Measurements from ENCODE around the gene PTGR1. TPM values are rescaled to one million over a fixed set of nuclear protein-coding genes. Genes with fewer than 3 reads are reported as not detected.

PTGR1 gene
- total RNA-seq, 4 donors from 2014 or later, result 2.6 to 90.0 (median 51.6) TPM

DNA sequence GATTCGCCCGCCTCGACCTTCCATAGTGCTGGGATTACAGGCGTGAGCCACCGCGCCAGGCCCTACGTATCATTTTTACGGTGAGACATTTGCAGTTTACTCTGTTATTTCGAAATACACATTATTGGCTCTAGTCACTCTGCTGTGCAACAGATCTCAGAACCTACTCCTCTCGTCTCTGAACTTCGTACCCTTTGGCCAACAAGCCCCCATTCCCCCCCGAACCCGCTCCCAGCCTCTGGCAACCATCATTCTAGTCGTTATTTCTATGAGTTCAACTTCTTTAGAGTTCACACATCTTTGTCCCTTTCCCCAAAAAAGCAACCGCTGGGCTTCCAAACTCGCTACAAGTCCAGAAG, 735 bp downstream of the PTGR1 start:
- 0 to 4% methylated on average over 9 to 16 of the region's 16 CpGs for WGBS, 2 donors (ENCODE audit: low coverage in 1 of 2)
- TF ChIP-seq EP300 (IDR thresholded peaks at IDR 0.05; ENCODE audit: low read depth), result no peak
- TF ChIP-seq POLR2AphosphoS5 (IDR thresholded peaks at IDR 0.05), result peak in 1 of 3 donors; percentile 6
- no peak for TF ChIP-seq POLR2A (IDR thresholded peaks at IDR 0.05)
- in situ Hi-C loops (cut with MboI; ENCODE audit: low pct_ligation_motif_present in 1 of 4, low pct_unique_long_range_greater_than_20kb in 1 of 4, low sequenced_read_pairs in 3 of 4), result loop anchor here in 1 of 4 donors (10.0 kb wide), 1 partner anchor 86 kb away; no protein-coding TSS in a partner anchor
- peak overlapping the region; percentile 89 to 94 (median 91) for H3K27ac ChIP-seq
- peaks cover 0 to 5% (median 5%) of the 10 kb centered on the region in 4 donors for H3K4me1 ChIP-seq
- intact Hi-C loops (cut with DNase I; ENCODE audit: low total_unique reads), result loop anchor here (10.0 kb wide), 1 partner anchor 476 kb away; no protein-coding TSS in a partner anchor
- peaks cover 0 to 9% (median 2%) of the 10 kb centered on the region in 4 donors for H3K36me3 ChIP-seq
- H3K27me3 ChIP-seq, result no peaks in the 10 kb centered on the region
- H3K9me3 ChIP-seq, result no peaks in the 10 kb centered on the region
- H3K4me3 ChIP-seq, result peak overlapping the region; percentile 47 to 78 (median 77)
- peak; percentile 55 for DNase-seq

DNA sequence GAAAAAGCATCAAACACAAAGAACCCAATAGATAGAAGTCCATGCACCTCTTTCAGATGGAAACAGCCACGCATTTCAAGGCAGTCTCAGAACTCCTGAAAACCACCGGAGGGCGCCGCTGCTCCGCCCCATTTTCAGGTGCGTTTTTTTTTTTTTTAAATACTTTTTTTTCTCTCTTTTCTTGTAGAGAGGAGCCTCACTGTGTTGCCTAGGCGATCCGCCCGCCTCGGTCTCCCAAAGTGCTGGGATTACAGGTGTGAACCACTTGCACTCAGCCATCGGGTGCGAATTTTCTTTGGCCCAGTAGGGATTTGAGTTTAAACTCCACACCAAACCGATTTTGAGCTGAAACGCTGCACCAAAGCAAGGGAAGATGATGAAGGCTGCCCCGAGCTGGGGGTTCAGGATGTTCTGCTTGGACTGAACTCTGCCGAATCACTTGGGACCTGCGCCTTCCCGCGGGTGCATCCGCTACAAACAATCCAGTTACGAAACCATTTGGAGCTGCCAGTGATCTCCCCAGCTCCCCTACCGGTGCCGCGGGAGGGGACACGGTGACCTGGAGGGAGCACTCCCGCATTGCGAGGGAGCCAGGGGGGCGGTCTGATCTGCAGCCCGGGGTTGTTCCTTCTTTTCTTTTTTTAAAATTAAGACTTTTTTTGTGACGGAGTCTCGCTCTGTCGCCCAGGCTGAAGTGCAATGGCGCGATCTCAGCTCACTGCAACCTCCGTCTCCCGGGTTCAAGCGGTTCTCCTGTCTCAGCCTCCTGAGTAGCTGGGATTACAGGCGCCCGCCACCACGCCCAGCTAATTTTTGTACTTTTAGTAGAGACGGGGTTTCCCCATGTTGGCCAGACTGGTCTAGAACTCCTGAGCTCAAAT, 1.4 kb downstream of the PTGR1 start:
- TF ChIP-seq POLR2AphosphoS5 (IDR thresholded peaks at IDR 0.05), result peak in 1 of 3 donors; percentile 5
- TF ChIP-seq EP300 (IDR thresholded peaks at IDR 0.05; ENCODE audit: low read depth), result no peak
- TF ChIP-seq, protein P1, sequence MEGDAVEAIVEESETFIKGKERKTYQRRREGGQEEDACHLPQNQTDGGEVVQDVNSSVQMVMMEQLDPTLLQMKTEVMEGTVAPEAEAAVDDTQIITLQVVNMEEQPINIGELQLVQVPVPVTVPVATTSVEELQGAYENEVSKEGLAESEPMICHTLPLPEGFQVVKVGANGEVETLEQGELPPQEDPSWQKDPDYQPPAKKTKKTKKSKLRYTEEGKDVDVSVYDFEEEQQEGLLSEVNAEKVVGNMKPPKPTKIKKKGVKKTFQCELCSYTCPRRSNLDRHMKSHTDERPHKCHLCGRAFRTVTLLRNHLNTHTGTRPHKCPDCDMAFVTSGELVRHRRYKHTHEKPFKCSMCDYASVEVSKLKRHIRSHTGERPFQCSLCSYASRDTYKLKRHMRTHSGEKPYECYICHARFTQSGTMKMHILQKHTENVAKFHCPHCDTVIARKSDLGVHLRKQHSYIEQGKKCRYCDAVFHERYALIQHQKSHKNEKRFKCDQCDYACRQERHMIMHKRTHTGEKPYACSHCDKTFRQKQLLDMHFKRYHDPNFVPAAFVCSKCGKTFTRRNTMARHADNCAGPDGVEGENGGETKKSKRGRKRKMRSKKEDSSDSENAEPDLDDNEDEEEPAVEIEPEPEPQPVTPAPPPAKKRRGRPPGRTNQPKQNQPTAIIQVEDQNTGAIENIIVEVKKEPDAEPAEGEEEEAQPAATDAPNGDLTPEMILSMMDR (IDR thresholded peaks at IDR 0.05), result peak; percentile 64 to 72 (median 71)
- TF ChIP-seq POLR2A (IDR thresholded peaks at IDR 0.05), result no peak
- Histone ChIP-seq H3K4me1 (peaks cover 0 to 5% (median 5%) of the 10 kb centered on the region in 4 donors), H3K9me3 (no peaks in the 10 kb centered on the region), H3K27ac (peak overlapping the region; percentile 89 to 94 (median 91)), H3K27me3 (no peaks in the 10 kb centered on the region), H3K36me3 (peaks cover 0 to 15% (median 2%) of the 10 kb centered on the region in 4 donors), H3K4me3 (peak overlapping the region; percentile 47 to 78 (median 77))
- intact Hi-C loops (cut with DNase I; ENCODE audit: low total_unique reads) (loop anchor here (10.0 kb wide), 1 partner anchor 477 kb away; no protein-coding TSS in a partner anchor), in situ Hi-C loops (cut with MboI; ENCODE audit: low pct_ligation_motif_present in 1 of 4, low pct_unique_long_range_greater_than_20kb in 1 of 4, low sequenced_read_pairs in 3 of 4) (loop anchor here in 1 of 4 donors (10.0 kb wide), 1 partner anchor 87 kb away; no protein-coding TSS in a partner anchor)
- 0% methylated on average over 1 to 40 of the region's 41 CpGs for WGBS, 2 donors (ENCODE audit: low coverage in 1 of 2)
- peak; percentile 71 for DNase-seq

DNA sequence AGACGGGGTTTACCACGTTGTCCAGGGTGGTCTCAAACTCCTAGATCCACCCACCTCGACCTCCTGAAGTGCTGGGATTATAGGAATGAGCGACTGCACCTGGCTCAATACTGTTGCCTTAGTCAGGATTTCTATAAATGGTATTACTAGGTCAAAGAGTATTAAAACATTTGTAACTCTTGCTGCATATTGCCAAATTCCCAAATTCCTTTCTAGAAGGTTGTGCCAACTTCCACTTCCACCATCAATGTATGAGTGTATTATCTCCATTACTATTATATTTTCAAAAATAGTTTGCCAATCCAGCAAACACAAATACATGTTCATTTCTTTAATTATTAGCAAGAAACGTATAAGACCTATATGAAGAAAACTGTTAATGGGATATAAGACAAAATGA, 10.6 kb downstream of the PTGR1 start:
- H3K4me3 ChIP-seq, result no peak overlapping the region
- no peak for DNase-seq
- WGBS, 2 donors (ENCODE audit: low coverage in 1 of 2), result 78 to 79% methylated on average over 4 to 5 of the region's 5 CpGs
- no peaks in the 10 kb centered on the region for H3K4me1 ChIP-seq
- H3K27ac ChIP-seq, result no peak overlapping the region
- no peak for TF ChIP-seq POLR2A (IDR thresholded peaks at IDR 0.05)
- no peak for TF ChIP-seq EP300 (IDR thresholded peaks at IDR 0.05; ENCODE audit: low read depth)
- TF ChIP-seq, protein P1 (IDR thresholded peaks at IDR 0.05), result no peak
- TF ChIP-seq POLR2AphosphoS5 (IDR thresholded peaks at IDR 0.05), result no peak
- no peaks in the 10 kb centered on the region for H3K9me3 ChIP-seq
- H3K27me3 ChIP-seq, result no peaks in the 10 kb centered on the region
- intact Hi-C loops (cut with DNase I; ENCODE audit: low total_unique reads), result loop anchor here (5.0 kb wide), 1 partner anchor 1212 kb away; no protein-coding TSS in a partner anchor
- peaks cover 0 to 40% (median 13%) of the 10 kb centered on the region in 4 donors for H3K36me3 ChIP-seq
- in situ Hi-C loops (cut with MboI; ENCODE audit: low pct_ligation_motif_present in 1 of 4, low pct_unique_long_range_greater_than_20kb in 1 of 4, low sequenced_read_pairs in 3 of 4), result no loop called here

DNA sequence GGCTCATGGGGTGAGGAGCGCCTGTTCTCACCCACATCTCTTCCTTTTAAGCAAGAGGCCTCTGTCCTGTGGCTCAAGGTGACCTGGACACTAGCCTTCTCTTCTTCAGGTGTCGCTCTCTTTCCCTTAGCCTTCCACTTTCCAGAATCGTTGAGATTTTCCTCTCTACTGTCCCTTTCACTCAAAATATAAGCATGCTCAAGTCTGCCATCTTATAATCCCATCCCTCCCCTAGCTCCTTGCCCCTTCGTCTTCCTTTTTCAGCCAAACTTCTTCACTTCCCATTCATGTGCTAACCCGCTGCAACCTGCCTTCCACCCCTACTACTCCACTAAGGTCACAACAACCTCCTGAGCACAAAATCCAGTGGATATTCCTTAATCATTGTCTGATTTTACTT, 13.1 kb downstream of the PTGR1 start:
- WGBS, 2 donors (ENCODE audit: low coverage in 1 of 2), result 88 to 92% methylated on average over 5 of the region's 5 CpGs
- in situ Hi-C loops (cut with MboI; ENCODE audit: low pct_ligation_motif_present in 1 of 4, low pct_unique_long_range_greater_than_20kb in 1 of 4, low sequenced_read_pairs in 3 of 4) (no loop called here), intact Hi-C loops (cut with DNase I; ENCODE audit: low total_unique reads) (loop anchor here (5.0 kb wide), 1 partner anchor 1209 kb away; no protein-coding TSS in a partner anchor)
- no peak for TF ChIP-seq EP300 (IDR thresholded peaks at IDR 0.05; ENCODE audit: low read depth)
- no peak for TF ChIP-seq POLR2AphosphoS5 (IDR thresholded peaks at IDR 0.05)
- TF ChIP-seq POLR2A (IDR thresholded peaks at IDR 0.05), result no peak
- TF ChIP-seq, protein P1 (IDR thresholded peaks at IDR 0.05), result no peak
- Histone ChIP-seq H3K4me1 (no peaks in the 10 kb centered on the region), H3K27ac (no peak overlapping the region), H3K27me3 (no peaks in the 10 kb centered on the region), H3K4me3 (no peak overlapping the region), H3K36me3 (peaks cover 0 to 58% (median 10%) of the 10 kb centered on the region in 4 donors), H3K9me3 (no peaks in the 10 kb centered on the region)
- no peak for DNase-seq
